K562 (cell line): ENCODE results near the gene TEX35. TPM values are rescaled to one million over a fixed set of nuclear protein-coding genes. Genes with fewer than 3 reads are reported as not detected.

Source experiments
- ATAC-seq: fragments of 200-7000 bp; cut with Tn5 transposase; 3 replicates; pipeline ENCODE4 v1.9.1; 2020; ENCODE audit warnings: moderate library complexity
- BruUV-seq: library from RNA; stranded (reverse); fragments of 400-500 nt; replicated peaks from 2 replicates; lab custom pipeline; 2021; lab: Mats Ljungman, UMichigan
- CTCF ChIA-PET: fragments of 300-600 bp; formaldehyde crosslinking; extraction: SDS; loops from one replicate; lab custom pipeline; 2021; ENCODE audit warnings: low intra/inter-chr PET ratio; lab: Yijun Ruan, JAX
- POLR2A ChIA-PET: fragments of 300-600, 350-650 bp; sonication (Branson Sonifier 250); formaldehyde crosslinking; extraction: SDS; loops from one replicate; lab custom pipeline; 2021; ENCODE audit warnings: antibody characterized with exemption, inconsistent platforms; lab: Yijun Ruan, JAX
- DNase-seq, 4 experiments: peaks; one replicate each; pipeline versions ENCODE4 v3.0.0 to v3.0.0-alpha.2; 2011 to 2018; ENCODE audit warnings: low spot score in 3 of 4, mixed read lengths in 3 of 4; ENCODE audit errors: extremely low read depth in 1 of 4
- FAIRE-seq: peaks from 2 replicates; lab custom pipeline; 2011; peaks lifted over from hg19 to GRCh38; lab: Jason Lieb, UNC
- H2AFZ ChIP-seq: 2 replicates; pipeline ENCODE4 v1.6.0; 2011; ENCODE audit warnings: low read depth, low read length, control low read depth, inconsistent platforms
- H3K27ac ChIP-seq: fragments of 200-600 bp; 3 replicates; pipeline ENCODE4 v1.8.0; 2011; ENCODE audit warnings: low read depth, mild to moderate bottlenecking, control low read depth, inconsistent platforms, low read length, moderate library complexity, mixed read lengths; ENCODE audit errors: extremely low read depth
- H3K27me3 ChIP-seq, 2 experiments: fragments of 300-600 bp in 1 of 2; 2 replicates in 1 of 2; 3 replicates in 1 of 2; pipeline versions ENCODE4 v1.6.0 to v1.8.0; 2011; ENCODE audit warnings: inconsistent platforms in 2 of 2, low read length in 2 of 2, mild to moderate bottlenecking in 1 of 2, mixed read lengths in 1 of 2, moderate library complexity in 1 of 2; ENCODE audit not compliant: control insufficient read depth in 2 of 2, insufficient read depth in 2 of 2
- H3K36me3 ChIP-seq: fragments of 300-600 bp; 3 replicates; pipeline ENCODE4 v1.8.0; 2011; ENCODE audit warnings: mild to moderate bottlenecking, low read length, inconsistent platforms; ENCODE audit not compliant: control insufficient read depth, insufficient read depth
- H3K4me1 ChIP-seq, 2 experiments: fragments of 200-600 bp in 1 of 2; replicated peaks in 1 of 2; 2 replicates in 1 of 2; 3 replicates in 1 of 2; pipeline versions ENCODE4 v1.5.1 to v1.8.0; 2011; ENCODE audit warnings: inconsistent platforms in 2 of 2, low read length in 2 of 2, mild to moderate bottlenecking in 1 of 2, mixed read lengths in 1 of 2, moderate library complexity in 1 of 2; ENCODE audit not compliant: control insufficient read depth in 2 of 2, insufficient read depth in 2 of 2
- H3K4me2 ChIP-seq: 2 replicates; pipeline ENCODE4 v1.6.1; 2011; ENCODE audit warnings: low read length, control low read depth, inconsistent platforms, mixed read lengths; ENCODE audit not compliant: insufficient read depth
- H3K4me3 ChIP-seq: fragments of 200-600 bp; sonication (generic), shearing (Covaris generic); 2 replicates; pipeline ENCODE4 v1.5.1; 2016; ENCODE audit warnings: control low read depth, inconsistent platforms
- H3K79me2 ChIP-seq: fragments of 200-600 bp; 3 replicates; pipeline ENCODE4 v1.8.0; 2011; ENCODE audit warnings: low read length, inconsistent platforms; ENCODE audit not compliant: control insufficient read depth, insufficient read depth
- H3K9ac ChIP-seq, 2 experiments: 2 replicates each; pipeline versions ENCODE4 v1.6.0 to v1.6.1; 2011; ENCODE audit warnings: low read depth in 2 of 2, low read length in 2 of 2, control low read depth in 1 of 2, inconsistent platforms in 1 of 2, mild to moderate bottlenecking in 1 of 2, mixed read lengths in 1 of 2; ENCODE audit not compliant: insufficient read depth in 1 of 2
- H3K9me1 ChIP-seq: one replicate; pipeline ENCODE4 v1.6.0; 2011; ENCODE audit warnings: inconsistent platforms, mild to moderate bottlenecking, low read length, moderate library complexity; ENCODE audit not compliant: control insufficient read depth, insufficient read depth
- H3K9me3 ChIP-seq: replicated peaks from 2 replicates; pipeline ENCODE4 v1.5.1; 2011; ENCODE audit warnings: low read depth, low read length, inconsistent platforms; ENCODE audit not compliant: control insufficient read depth, insufficient read depth
- H4K20me1 ChIP-seq: replicated peaks from 2 replicates; pipeline ENCODE4 v1.6.1; 2011; ENCODE audit warnings: low read length, inconsistent platforms, mixed read lengths; ENCODE audit not compliant: control insufficient read depth, insufficient read depth
- ARID3B ChIP-seq: fragments of 250-450 bp; sonication (Bioruptor Pico); IDR thresholded peaks from 2 replicates; pipeline ENCODE4 v1.4.0; 2020; ENCODE audit warnings: borderline replicate concordance
- CREB3 ChIP-seq: fragments of 450-650 bp; conservative IDR thresholded peaks from 2 replicates; pipeline ENCODE4 v1.6.1; 2016; ENCODE audit warnings: missing genetic modification characterization, low read depth, mild to moderate bottlenecking, missing compliant biosample characterization, moderate library complexity
- FOXP1 ChIP-seq: sonication (generic); formaldehyde crosslinking; IDR thresholded peaks from 2 replicates; pipeline ENCODE4 v1.8.0; 2022; ENCODE audit warnings: mild to moderate bottlenecking, missing genetic modification reagents
- GTF2B ChIP-seq: IDR thresholded peaks from 2 replicates; pipeline ENCODE4 v1.6.1; 2011; ENCODE audit not compliant: insufficient read length; ENCODE audit errors: extremely low read depth
- HINFP ChIP-seq: fragments of 450-650 bp; conservative IDR thresholded peaks from 2 replicates; pipeline ENCODE4 v1.6.1; 2016; ENCODE audit warnings: missing genetic modification characterization, low read depth, mild to moderate bottlenecking, control low read depth, missing compliant biosample characterization
- SMARCB1 ChIP-seq: IDR thresholded peaks from 2 replicates; pipeline ENCODE4 v1.6.1; 2011; ENCODE audit warnings: improper control_type of control experiment, low read depth; ENCODE audit not compliant: insufficient read length
- SRSF7 ChIP-seq: fragments of 200-400 bp; formaldehyde crosslinking; optimal IDR thresholded peaks from 2 replicates; pipeline ENCODE3; 2017; ENCODE audit warnings: mild to moderate bottlenecking, low read depth, low read length
- ZNF280B ChIP-seq: fragments of 250-450 bp; sonication (Bioruptor Pico); IDR thresholded peaks from 2 replicates; pipeline ENCODE4 v1.5.1; 2021; ENCODE audit warnings: mild to moderate bottlenecking
- WGBS: fragments of 100-300 bp; shearing (Covaris generic); methylation state at CpG from one replicate; pipeline ENCODE4 v1.1.6; 2016; ENCODE audit warnings: low coverage, mixed read lengths; ENCODE audit not compliant: insufficient coverage; ENCODE audit errors: missing lambda C conversion rate; 5-methylcytosine and 5-hydroxymethylcytosine counted together
- in situ Hi-C: fragments of 300-500 bp; cut with MboI; formaldehyde crosslinking; loops from 4 replicates; pipeline ENCODE4 v1.15.0; 2018; ENCODE audit warnings: inconsistent platforms, mixed read lengths
- intact Hi-C: fragments of 100-400 bp; cut with micrococcal nuclease; formaldehyde crosslinking; loops from 2 replicates; pipeline ENCODE4 v1.14.2; 2022
- polyA plus RNA-seq, 8 experiments: library from polyadenylated mRNA; depleted of rRNA in 4 of 8; stranded (reverse) in 5 of 8; unstranded in 3 of 8; fragments of >200 nt; fragmentation: Nextera tagmentation in 2 of 8; fragmentation: Illumina TruSeq in 1 of 8; extraction: Ambion mirVana in 2 of 8; extraction: Trizol in 1 of 8; gene quantifications; 2 replicates each; pipeline versions ENCODE4 v1.2.1 to v1.2.3, GENCODE V29; 2011 to 2014; ENCODE audit warnings: inconsistent platforms in 1 of 8, missing spikeins in 1 of 8
- total RNA-seq, 7 experiments: library from RNA; depleted of rRNA in 6 of 7; stranded (reverse); fragments of >200 nt in 6 of 7; fragmentation: Illumina TruSeq in 2 of 7; extraction: Trizol in 2 of 7; gene quantifications; 2 replicates each; pipeline versions ENCODE4 v1.2.1 to v1.2.3, GENCODE V29; 2011 to 2021; ENCODE audit warnings: low replicate concordance in 1 of 7

TEX35 gene
- total and polyA plus RNA-seq, 9 of the 15 experiments (the other 6 are each of a cell fraction or from before 2014, with no cell fraction given), result not detected

- CTCF ChIA-PET, result no interaction called here
- peaks cover 5% of the 10 kb centered on the region for H3K9me1 ChIP-seq
- in situ Hi-C loops (loop anchor here (25.0 kb wide), 1 partner anchor 822 kb away; the partner anchor contains the start of gene AXDND1), intact Hi-C loops (loop anchor here (5.0 to 10.0 kb wide), 2 partner anchors 542 to 834 kb away; partner anchors contain the start of gene TOR3A)
- no peak overlapping the region for H3K4me3 ChIP-seq
- H3K27ac ChIP-seq, result no peak overlapping the region
- H3K4me2 ChIP-seq, result no peak overlapping the region
- peaks cover 0 to 16% of the 10 kb centered on the region in 2 experiments; a peak in 4 of 5 replicates for H3K4me1 ChIP-seq
- no peaks in the 10 kb centered on the region for H3K9me3 ChIP-seq
- no peak for TF ChIP-seq SRSF7
- TF ChIP-seq FOXP1 (CRISPR knock-in tag), result no peak
- TF ChIP-seq GTF2B, result no peak
- TF ChIP-seq ZNF280B (CRISPR knock-in tag), result no peak
- TF ChIP-seq CREB3 (tag), result no peak
- no peak for TF ChIP-seq SMARCB1
- TF ChIP-seq ARID3B (CRISPR knock-in tag), result no peak
- no peak for TF ChIP-seq HINFP (tag)
- no peak overlapping the region for H3K9ac ChIP-seq
- no peak for FAIRE-seq
- H3K27me3 ChIP-seq, result peaks cover 25 to 60% of the 10 kb centered on the region in 2 experiments
- DNase-seq, result no peak
- H3K36me3 ChIP-seq, result no peaks in the 10 kb centered on the region
- H3K79me2 ChIP-seq, result no peaks in the 10 kb centered on the region
- ATAC-seq, result no peak
- BruUV-seq, result no TSS peak
- under 1% methylated on average over 7 of the region's 7 CpGs for WGBS
- POLR2A ChIA-PET, result interaction anchor here (0.6 to 1.5 kb wide), 4 partner anchors 13 to 1282 kb away, joined by 3 to 6 read pairs (median 3); no protein-coding TSS in a partner anchor
- no peaks in the 10 kb centered on the region; the same call in 1 of the 2 replicates for H4K20me1 ChIP-seq
- no peak overlapping the region for H2AFZ ChIP-seq
Observed at GRCh38 chr1:178540646-178541045, 27.7 kb downstream of the TEX35 start.
